GM12878 (cell line): Measurements from ENCODE around the gene HEBP1.

Experiments used
- FOS ChIP-seq: IDR thresholded peaks from 3 replicates; pipeline ENCODE4 v1.6.1; 2011; ENCODE audit warnings: borderline replicate concordance; ENCODE audit not compliant: insufficient read length; ENCODE audit errors: extremely low read depth
- SRF ChIP-seq, 2 experiments: IDR thresholded peaks; 2 replicates each; pipeline ENCODE4 v1.6.1; 2011; ENCODE audit warnings: low read depth in 2 of 2, low read length in 2 of 2, mild to moderate bottlenecking in 1 of 2, moderate library complexity in 1 of 2
- TF ChIP-seq, protein P1 (sequence below): IDR thresholded peaks from 2 replicates; pipeline ENCODE4 v1.6.1; 2012; ENCODE audit warnings: low read depth, low read length, improper control_type of control experiment
- TF ChIP-seq, protein P2 (sequence below), 3 experiments: IDR thresholded peaks in 2 of 3; conservative IDR thresholded peaks in 1 of 3; 2 replicates each; pipeline ENCODE4 v1.5.1; 2011; ENCODE audit warnings: low read depth in 3 of 3, low read length in 3 of 3, mild to moderate bottlenecking in 3 of 3, control low read depth in 2 of 3, moderate library complexity in 2 of 3, inconsistent platforms in 1 of 3, mixed read lengths in 1 of 3; ENCODE audit not compliant: control insufficient read depth in 2 of 3, insufficient read depth in 1 of 3; ENCODE audit errors: extremely low read depth in 1 of 3

DNA sequence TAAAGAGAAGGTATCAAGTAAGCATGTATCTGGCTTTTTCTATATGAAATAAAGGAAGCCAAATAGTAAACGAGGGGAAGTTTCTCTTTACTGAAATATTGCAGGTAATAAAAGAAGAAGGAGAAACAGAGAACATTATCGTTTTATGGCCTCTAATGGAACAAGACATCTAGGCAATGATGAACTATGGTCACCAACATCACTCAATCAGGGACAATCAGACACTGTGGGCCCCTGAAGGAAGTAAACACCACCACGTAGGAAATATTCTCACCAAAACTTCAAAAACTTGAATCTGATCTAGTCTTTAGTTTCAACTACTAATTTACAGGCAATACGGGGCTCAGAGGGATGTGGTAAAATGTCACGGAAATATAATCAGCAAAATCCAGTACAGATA lies 15.9 kb downstream of the HEBP1 start:
- TF ChIP-seq, protein P1, sequence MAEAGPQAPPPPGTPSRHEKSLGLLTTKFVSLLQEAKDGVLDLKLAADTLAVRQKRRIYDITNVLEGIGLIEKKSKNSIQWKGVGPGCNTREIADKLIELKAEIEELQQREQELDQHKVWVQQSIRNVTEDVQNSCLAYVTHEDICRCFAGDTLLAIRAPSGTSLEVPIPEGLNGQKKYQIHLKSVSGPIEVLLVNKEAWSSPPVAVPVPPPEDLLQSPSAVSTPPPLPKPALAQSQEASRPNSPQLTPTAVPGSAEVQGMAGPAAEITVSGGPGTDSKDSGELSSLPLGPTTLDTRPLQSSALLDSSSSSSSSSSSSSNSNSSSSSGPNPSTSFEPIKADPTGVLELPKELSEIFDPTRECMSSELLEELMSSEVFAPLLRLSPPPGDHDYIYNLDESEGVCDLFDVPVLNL = no peak
- TF ChIP-seq, protein P2, sequence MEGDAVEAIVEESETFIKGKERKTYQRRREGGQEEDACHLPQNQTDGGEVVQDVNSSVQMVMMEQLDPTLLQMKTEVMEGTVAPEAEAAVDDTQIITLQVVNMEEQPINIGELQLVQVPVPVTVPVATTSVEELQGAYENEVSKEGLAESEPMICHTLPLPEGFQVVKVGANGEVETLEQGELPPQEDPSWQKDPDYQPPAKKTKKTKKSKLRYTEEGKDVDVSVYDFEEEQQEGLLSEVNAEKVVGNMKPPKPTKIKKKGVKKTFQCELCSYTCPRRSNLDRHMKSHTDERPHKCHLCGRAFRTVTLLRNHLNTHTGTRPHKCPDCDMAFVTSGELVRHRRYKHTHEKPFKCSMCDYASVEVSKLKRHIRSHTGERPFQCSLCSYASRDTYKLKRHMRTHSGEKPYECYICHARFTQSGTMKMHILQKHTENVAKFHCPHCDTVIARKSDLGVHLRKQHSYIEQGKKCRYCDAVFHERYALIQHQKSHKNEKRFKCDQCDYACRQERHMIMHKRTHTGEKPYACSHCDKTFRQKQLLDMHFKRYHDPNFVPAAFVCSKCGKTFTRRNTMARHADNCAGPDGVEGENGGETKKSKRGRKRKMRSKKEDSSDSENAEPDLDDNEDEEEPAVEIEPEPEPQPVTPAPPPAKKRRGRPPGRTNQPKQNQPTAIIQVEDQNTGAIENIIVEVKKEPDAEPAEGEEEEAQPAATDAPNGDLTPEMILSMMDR (IDR thresholded peaks at IDR 0.05 in 2 of 3, conservative IDR thresholded peaks at IDR 0.05 in 1 of 3; ENCODE audit: control insufficient read depth in 2 of 3, extremely low read depth in 1 of 3, insufficient read depth in 1 of 3, low read depth in 3 of 3, low read length in 3 of 3) = no peak
- no peak for TF ChIP-seq FOS
- TF ChIP-seq SRF (IDR thresholded peaks at IDR 0.05; ENCODE audit: low read depth in 2 of 2, low read length in 2 of 2) = no peak
